ENCODE measurements around the gene TMEM132D.

TMEM132D gene

GRCh38 chr12:129115558-129115957 is 788.3 kb downstream of the TMEM132D start:
- ChIA-PET POLR2A (no interaction called here), CTCF (interaction anchor here (0.6 kb wide), 1 partner anchor 55 kb away, joined by 3 read pairs; no protein-coding TSS in a partner anchor)
- Histone ChIP-seq H3K4me1 (ENCODE audit: control insufficient read depth, insufficient read depth, low read length) (no peaks in the 10 kb centered on the region), H3K36me3 (ENCODE audit: control insufficient read depth in 2 of 2, insufficient read depth in 1 of 2, low read length in 2 of 2) (no peaks in the 10 kb centered on the region), H3K27ac (ENCODE audit: extremely low read depth, low read depth, low read length) (no peak overlapping the region), H3K4me3 (ENCODE audit: low read depth, low read length) (no peak overlapping the region), H3K9me3 (ENCODE audit: control insufficient read depth, insufficient read depth, low read depth, low read length) (no peaks in the 10 kb centered on the region)
- TF ChIP-seq ZNF214 (tag by site-specific recombination; IDR thresholded peaks at IDR 0.05; ENCODE audit: borderline replicate concordance) = no peak
- TF ChIP-seq, protein P1, sequence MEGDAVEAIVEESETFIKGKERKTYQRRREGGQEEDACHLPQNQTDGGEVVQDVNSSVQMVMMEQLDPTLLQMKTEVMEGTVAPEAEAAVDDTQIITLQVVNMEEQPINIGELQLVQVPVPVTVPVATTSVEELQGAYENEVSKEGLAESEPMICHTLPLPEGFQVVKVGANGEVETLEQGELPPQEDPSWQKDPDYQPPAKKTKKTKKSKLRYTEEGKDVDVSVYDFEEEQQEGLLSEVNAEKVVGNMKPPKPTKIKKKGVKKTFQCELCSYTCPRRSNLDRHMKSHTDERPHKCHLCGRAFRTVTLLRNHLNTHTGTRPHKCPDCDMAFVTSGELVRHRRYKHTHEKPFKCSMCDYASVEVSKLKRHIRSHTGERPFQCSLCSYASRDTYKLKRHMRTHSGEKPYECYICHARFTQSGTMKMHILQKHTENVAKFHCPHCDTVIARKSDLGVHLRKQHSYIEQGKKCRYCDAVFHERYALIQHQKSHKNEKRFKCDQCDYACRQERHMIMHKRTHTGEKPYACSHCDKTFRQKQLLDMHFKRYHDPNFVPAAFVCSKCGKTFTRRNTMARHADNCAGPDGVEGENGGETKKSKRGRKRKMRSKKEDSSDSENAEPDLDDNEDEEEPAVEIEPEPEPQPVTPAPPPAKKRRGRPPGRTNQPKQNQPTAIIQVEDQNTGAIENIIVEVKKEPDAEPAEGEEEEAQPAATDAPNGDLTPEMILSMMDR (tag by site-specific recombination; IDR thresholded peaks at IDR 0.05) = no peak
- TF ChIP-seq, protein P2, sequence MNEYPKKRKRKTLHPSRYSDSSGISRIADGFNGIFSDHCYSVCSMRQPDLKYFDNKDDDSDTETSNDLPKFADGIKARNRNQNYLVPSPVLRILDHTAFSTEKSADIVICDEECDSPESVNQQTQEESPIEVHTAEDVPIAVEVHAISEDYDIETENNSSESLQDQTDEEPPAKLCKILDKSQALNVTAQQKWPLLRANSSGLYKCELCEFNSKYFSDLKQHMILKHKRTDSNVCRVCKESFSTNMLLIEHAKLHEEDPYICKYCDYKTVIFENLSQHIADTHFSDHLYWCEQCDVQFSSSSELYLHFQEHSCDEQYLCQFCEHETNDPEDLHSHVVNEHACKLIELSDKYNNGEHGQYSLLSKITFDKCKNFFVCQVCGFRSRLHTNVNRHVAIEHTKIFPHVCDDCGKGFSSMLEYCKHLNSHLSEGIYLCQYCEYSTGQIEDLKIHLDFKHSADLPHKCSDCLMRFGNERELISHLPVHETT (tag by site-specific recombination; IDR thresholded peaks at IDR 0.05) = no peak
- no peak for TF ChIP-seq OSR2 (tag by site-specific recombination; IDR thresholded peaks at IDR 0.05)
- TF ChIP-seq ZNF23 (tag by site-specific recombination; IDR thresholded peaks at IDR 0.05; ENCODE audit: borderline replicate concordance) = no peak
- TF ChIP-seq ZNF354C (tag by site-specific recombination; IDR thresholded peaks at IDR 0.05; ENCODE audit: borderline replicate concordance, low read depth) = no peak
- TF ChIP-seq ZSCAN23 (tag by site-specific recombination; IDR thresholded peaks at IDR 0.05) = no peak
- TF ChIP-seq ZNF544 (tag by site-specific recombination; IDR thresholded peaks at IDR 0.05) = no peak
- TF ChIP-seq, protein P3, sequence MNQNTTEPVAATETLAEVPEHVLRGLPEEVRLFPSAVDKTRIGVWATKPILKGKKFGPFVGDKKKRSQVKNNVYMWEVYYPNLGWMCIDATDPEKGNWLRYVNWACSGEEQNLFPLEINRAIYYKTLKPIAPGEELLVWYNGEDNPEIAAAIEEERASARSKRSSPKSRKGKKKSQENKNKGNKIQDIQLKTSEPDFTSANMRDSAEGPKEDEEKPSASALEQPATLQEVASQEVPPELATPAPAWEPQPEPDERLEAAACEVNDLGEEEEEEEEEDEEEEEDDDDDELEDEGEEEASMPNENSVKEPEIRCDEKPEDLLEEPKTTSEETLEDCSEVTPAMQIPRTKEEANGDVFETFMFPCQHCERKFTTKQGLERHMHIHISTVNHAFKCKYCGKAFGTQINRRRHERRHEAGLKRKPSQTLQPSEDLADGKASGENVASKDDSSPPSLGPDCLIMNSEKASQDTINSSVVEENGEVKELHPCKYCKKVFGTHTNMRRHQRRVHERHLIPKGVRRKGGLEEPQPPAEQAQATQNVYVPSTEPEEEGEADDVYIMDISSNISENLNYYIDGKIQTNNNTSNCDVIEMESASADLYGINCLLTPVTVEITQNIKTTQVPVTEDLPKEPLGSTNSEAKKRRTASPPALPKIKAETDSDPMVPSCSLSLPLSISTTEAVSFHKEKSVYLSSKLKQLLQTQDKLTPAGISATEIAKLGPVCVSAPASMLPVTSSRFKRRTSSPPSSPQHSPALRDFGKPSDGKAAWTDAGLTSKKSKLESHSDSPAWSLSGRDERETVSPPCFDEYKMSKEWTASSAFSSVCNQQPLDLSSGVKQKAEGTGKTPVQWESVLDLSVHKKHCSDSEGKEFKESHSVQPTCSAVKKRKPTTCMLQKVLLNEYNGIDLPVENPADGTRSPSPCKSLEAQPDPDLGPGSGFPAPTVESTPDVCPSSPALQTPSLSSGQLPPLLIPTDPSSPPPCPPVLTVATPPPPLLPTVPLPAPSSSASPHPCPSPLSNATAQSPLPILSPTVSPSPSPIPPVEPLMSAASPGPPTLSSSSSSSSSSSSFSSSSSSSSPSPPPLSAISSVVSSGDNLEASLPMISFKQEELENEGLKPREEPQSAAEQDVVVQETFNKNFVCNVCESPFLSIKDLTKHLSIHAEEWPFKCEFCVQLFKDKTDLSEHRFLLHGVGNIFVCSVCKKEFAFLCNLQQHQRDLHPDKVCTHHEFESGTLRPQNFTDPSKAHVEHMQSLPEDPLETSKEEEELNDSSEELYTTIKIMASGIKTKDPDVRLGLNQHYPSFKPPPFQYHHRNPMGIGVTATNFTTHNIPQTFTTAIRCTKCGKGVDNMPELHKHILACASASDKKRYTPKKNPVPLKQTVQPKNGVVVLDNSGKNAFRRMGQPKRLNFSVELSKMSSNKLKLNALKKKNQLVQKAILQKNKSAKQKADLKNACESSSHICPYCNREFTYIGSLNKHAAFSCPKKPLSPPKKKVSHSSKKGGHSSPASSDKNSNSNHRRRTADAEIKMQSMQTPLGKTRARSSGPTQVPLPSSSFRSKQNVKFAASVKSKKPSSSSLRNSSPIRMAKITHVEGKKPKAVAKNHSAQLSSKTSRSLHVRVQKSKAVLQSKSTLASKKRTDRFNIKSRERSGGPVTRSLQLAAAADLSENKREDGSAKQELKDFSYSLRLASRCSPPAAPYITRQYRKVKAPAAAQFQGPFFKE (tag by site-specific recombination; IDR thresholded peaks at IDR 0.05; ENCODE audit: borderline replicate concordance) = no peak
- no peak for TF ChIP-seq ZNF223 (tag by site-specific recombination; IDR thresholded peaks at IDR 0.05)
- TF ChIP-seq ZNF146 (tag by site-specific recombination; IDR thresholded peaks at IDR 0.05) = no peak
- no peak for TF ChIP-seq GLIS2 (tag by site-specific recombination; IDR thresholded peaks at IDR 0.05)
- no peak for TF ChIP-seq ZNF548 (tag by site-specific recombination; IDR thresholded peaks at IDR 0.05)
- TF ChIP-seq ZIC2 (tag by site-specific recombination; IDR thresholded peaks at IDR 0.05) = no peak
- TF ChIP-seq ZNF701 (tag by site-specific recombination; IDR thresholded peaks at IDR 0.05) = no peak
- no peak for TF ChIP-seq ZNF623 (tag by site-specific recombination; IDR thresholded peaks at IDR 0.05)
- TF ChIP-seq ZNF510 (tag by site-specific recombination; IDR thresholded peaks at IDR 0.05; ENCODE audit: insufficient replicate concordance) = no peak
- no peak for TF ChIP-seq ZNF785 (tag by site-specific recombination; IDR thresholded peaks at IDR 0.05)

DNA sequence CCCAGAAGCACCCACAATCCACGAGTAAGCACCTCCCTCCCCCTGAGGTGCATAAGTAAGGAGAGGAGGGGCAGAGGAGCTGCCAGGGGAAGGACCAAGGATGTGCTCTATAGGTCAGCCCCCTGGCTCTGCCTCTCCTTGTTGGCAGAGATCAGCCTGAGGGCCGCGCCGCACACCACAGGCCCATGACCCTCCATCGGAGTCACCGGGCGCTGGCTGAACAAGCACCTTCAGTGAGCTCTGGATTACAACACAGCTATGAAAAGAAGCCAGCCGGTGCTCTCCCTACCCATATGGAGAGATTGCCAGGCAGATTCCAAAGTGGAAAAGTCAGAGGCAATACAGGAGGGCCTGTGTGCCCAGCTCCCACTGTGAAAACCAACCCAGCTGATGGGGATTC is 793.2 kb downstream of the TMEM132D start:
- Histone ChIP-seq H3K4me3 (ENCODE audit: low read depth, low read length) (no peak overlapping the region), H3K27ac (ENCODE audit: extremely low read depth, low read depth, low read length) (no peak overlapping the region), H3K36me3 (ENCODE audit: control insufficient read depth in 2 of 2, insufficient read depth in 1 of 2, low read length in 2 of 2) (no peaks in the 10 kb centered on the region), H3K9me3 (ENCODE audit: control insufficient read depth, insufficient read depth, low read depth, low read length) (no peaks in the 10 kb centered on the region), H3K4me1 (ENCODE audit: control insufficient read depth, insufficient read depth, low read length) (no peaks in the 10 kb centered on the region)
- CTCF ChIA-PET = no interaction called here
- POLR2A ChIA-PET = no interaction called here
- TF ChIP-seq KLF9 (tag by site-specific recombination; IDR thresholded peaks at IDR 0.05; ENCODE audit: low read depth) (no peak), ZSCAN16 (tag by site-specific recombination; IDR thresholded peaks at IDR 0.05) (no peak), ZNF132 (tag by site-specific recombination; IDR thresholded peaks at IDR 0.05; ENCODE audit: borderline replicate concordance) (no peak), ZNF221 (tag by site-specific recombination; IDR thresholded peaks at IDR 0.05; ENCODE audit: borderline replicate concordance) (no peak), YY1 (tag by site-specific recombination; IDR thresholded peaks at IDR 0.05) (no peak), ZNF239 (tag by site-specific recombination; IDR thresholded peaks at IDR 0.05) (no peak), ZFP3 (tag by site-specific recombination; IDR thresholded peaks at IDR 0.05; ENCODE audit: low read depth) (no peak)
- TF ChIP-seq, protein P4, sequence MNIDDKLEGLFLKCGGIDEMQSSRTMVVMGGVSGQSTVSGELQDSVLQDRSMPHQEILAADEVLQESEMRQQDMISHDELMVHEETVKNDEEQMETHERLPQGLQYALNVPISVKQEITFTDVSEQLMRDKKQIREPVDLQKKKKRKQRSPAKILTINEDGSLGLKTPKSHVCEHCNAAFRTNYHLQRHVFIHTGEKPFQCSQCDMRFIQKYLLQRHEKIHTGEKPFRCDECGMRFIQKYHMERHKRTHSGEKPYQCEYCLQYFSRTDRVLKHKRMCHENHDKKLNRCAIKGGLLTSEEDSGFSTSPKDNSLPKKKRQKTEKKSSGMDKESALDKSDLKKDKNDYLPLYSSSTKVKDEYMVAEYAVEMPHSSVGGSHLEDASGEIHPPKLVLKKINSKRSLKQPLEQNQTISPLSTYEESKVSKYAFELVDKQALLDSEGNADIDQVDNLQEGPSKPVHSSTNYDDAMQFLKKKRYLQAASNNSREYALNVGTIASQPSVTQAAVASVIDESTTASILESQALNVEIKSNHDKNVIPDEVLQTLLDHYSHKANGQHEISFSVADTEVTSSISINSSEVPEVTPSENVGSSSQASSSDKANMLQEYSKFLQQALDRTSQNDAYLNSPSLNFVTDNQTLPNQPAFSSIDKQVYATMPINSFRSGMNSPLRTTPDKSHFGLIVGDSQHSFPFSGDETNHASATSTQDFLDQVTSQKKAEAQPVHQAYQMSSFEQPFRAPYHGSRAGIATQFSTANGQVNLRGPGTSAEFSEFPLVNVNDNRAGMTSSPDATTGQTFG (tag by site-specific recombination; IDR thresholded peaks at IDR 0.05; ENCODE audit: borderline replicate concordance) = no peak

Data from HEK293 (cell line).